Measurements from ENCODE around the gene SLC25A47. TPM values are rescaled to one million over a fixed set of nuclear protein-coding genes. Genes with fewer than 3 reads are reported as not detected.
"Not testable (repeated sequence)": the region's sequence is repeated elsewhere in the genome, so short reads cannot be mapped to it uniquely, and the experiment has no call there.

The SLC25A47 gene, protein sequence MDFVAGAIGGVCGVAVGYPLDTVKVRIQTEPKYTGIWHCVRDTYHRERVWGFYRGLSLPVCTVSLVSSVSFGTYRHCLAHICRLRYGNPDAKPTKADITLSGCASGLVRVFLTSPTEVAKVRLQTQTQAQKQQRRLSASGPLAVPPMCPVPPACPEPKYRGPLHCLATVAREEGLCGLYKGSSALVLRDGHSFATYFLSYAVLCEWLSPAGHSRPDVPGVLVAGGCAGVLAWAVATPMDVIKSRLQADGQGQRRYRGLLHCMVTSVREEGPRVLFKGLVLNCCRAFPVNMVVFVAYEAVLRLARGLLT
- total RNA-seq (2014; rRNA removed; shearing (Covaris generic)), result 0.37 TPM in 1 of 2 replicates, not detected in the other
- not detected in 2 replicates for polyA plus RNA-seq (2015; cell fraction: cytosol; rRNA removed)
- polyA plus RNA-seq (2015; cell fraction: nucleus; rRNA removed), result not detected in 2 replicates

- no peak for DNase-seq (ENCODE audit: low read depth)
Measured at GRCh38 chr14:100323121-100323941, at the start of gene SLC25A47. Gene SLC25A47 (plus strand): TSS chr14:100323339. CDS start chr14:100323415, 76 bp downstream.

- no peak for DNase-seq (ENCODE audit: low read depth)
Measured at GRCh38 chr14:100274250-100274649, 48.9 kb upstream of the SLC25A47 start.

- no peak for DNase-seq (ENCODE audit: low read depth)
Measured at GRCh38 chr14:100275214-100275613, 47.9 kb upstream of the SLC25A47 start.

- peak; percentile 82 for DNase-seq (ENCODE audit: low read depth)
Measured at GRCh38 chr14:100278702-100279101, 44.4 kb upstream of the SLC25A47 start.

DNA sequence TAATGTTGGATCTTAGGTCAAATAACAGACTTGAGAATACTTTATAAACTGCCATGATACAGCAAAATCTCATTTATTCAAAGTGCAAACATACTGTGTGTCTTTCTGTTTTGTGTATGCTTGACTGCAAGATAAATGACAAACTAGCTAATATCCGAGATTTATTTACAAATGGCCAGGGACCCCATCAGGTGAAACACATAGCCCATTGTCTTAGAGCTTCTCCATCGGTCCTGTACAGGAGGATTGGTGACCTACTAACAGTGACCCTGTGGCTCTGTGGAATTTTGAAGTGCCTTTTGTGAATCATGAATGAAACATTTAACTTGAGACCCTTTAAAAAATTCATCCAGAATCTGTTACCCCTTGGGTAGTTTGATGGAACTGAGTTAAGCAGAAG lies 44.0 kb upstream of the SLC25A47 start:
- no peak for DNase-seq (ENCODE audit: low read depth)

DNA sequence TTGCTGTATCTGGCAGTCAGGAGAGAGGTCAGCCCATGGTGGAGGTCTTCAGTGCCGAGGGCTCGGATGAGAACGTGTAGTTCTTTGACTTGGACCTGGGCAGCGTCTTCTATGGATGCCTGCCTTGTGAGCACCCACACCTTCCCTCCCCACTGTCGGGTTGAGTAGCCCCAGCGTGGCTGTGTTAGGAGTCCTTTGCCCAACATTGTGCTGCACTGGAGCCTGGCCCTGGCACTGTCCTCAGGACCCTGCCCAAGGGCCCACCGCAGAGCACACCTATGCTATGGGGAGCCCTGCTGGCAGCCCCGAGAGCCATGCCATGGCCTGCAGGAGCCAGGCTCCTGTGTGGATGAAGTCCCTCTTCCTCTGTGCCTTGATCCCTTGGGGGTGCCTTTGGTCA lies 43.6 kb upstream of the SLC25A47 start:
- no peak for DNase-seq (ENCODE audit: low read depth)

- no peak for DNase-seq (ENCODE audit: low read depth)
Measured at GRCh38 chr14:100281286-100282082, 41.7 kb upstream of the SLC25A47 start.

DNA sequence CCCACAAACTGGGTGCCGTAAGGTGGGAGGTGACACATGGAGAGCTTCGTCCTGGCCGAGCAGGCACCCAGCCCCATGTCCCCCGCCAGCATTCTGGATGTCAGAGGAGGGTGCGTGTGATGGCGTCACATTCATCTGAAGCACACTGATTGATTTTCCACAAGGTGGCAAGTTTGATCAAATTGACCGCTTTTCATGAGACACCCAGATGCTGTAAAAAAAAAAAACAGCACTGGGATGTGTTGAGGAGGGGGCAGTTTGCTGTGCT lies 41.1 kb upstream of the SLC25A47 start:
- DNase-seq (ENCODE audit: low read depth), result no peak

DNA sequence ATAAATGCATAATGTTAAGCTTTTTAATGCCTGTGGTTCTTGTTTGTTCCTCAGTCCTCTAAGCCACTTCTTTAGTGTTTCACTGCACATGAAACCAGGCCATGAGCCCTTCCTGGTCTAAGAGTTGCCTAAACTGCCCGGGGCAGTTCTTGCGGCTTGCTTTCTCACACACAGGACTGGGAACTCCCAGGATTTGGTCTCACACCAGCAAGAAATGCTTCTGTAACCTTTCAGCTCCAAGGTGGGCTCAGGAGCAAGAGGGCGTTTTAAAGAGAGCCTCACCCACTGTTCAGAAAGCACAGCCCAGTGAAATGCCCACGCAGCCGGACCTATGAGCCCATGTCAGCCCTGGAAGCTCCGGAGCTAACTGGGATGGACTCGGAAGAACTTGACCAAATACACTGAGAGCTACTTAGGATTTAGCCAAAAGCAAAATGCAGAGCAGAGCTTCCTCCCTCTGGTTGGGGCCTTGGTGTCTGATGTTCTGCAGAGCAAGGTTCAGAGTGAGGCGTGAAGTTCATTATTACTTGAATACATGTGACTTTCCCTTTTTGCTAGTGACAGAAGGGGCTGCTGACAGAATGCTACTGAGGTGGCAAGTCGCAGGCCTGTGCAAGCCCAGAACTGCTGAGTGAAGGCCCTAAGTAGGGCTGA lies 40.2 kb upstream of the SLC25A47 start:
- no peak for DNase-seq (ENCODE audit: low read depth)

DNA sequence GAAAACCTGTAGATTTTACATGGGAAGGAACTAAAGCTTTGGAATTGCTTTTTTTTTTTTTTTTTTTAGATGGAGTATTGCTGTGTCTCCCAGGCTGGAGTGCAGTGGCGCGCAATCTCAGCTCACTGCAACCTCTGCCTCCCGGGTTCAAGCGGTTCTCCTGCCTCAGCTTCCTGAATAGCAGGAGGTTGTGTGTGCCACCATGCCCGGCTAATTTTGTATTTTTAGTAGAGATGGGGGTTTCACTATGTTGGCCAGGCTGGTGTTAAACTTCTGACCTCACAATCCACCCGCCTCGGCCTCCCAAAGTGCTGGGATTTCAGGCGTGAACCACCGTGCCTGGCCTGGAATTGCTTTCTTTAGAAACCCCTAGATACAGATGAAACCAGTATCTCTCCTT lies 39.7 kb upstream of the SLC25A47 start:
- not testable (repeated sequence) for DNase-seq (ENCODE audit: low read depth)

GRCh38 chr14:100283984-100284881 lies 38.9 kb upstream of the SLC25A47 start:
- no peak for DNase-seq (ENCODE audit: low read depth)

GRCh38 chr14:100285021-100285912 lies 37.9 kb upstream of the SLC25A47 start:
- peak; percentile 52 for DNase-seq (ENCODE audit: low read depth)

DNA sequence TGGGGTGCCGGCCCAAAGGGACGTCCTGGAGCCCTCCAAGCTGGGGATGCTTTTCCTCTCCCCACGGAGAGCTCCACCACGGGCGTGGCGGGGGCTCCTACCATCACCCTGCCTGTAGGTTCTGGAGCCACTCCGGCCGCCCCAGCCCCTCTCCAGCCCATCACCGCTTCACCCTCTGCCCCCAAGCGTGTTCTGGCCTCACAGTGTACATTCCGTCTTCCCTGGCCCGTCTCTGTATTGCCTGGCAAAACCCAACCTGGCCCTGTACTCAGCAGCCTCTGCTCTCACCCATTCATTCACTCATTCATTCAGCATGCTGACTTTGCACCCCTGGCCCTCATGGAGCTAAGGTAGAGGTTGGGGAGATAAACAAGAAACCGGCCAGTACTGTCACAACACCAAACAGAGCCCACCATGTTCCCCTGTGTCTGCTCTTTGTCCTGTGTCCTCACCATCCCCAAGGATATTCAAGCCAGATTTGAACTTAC lies 37.2 kb upstream of the SLC25A47 start:
- no peak for DNase-seq (ENCODE audit: low read depth)

DNA sequence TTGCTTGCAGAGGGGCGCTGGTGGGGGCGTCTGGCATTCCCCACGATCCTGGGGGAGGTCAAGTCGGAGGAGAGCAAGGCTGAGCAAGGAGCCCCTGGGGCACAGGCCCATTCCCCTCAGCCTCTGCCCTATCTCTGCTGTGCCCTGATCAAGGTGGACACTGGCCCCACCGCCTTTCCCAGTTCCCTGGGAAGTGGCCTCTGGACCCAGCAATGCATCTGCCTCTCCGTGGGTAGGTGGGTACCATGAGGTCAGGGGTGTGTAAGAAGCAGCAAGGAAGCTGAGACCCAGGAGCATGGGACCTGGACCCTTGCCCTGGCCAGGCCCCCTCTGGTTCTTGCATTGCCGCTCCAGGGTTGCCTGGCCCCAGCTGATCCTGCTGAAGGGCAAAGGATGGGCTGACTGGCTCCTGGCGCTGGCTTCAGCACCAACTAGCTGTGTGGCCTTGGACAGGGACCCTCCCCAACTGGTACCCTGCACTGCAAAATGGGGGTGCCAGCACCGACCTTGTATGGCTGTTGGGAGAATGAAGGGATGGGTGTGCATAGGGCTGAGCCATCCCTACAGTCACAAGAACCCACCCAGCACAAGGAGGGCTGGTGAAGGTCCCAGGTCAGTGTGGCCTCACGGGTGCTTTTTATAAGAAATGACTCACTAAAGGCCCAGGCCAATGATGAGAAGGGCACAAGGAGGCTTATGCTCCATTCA lies 36.5 kb upstream of the SLC25A47 start:
- DNase-seq (ENCODE audit: low read depth), result no peak

GRCh38 chr14:100287202-100287997 lies 35.7 kb upstream of the SLC25A47 start:
- DNase-seq (ENCODE audit: low read depth), result no peak

GRCh38 chr14:100287998-100288295 lies 35.2 kb upstream of the SLC25A47 start:
- not testable (repeated sequence) for DNase-seq (ENCODE audit: low read depth)

DNA sequence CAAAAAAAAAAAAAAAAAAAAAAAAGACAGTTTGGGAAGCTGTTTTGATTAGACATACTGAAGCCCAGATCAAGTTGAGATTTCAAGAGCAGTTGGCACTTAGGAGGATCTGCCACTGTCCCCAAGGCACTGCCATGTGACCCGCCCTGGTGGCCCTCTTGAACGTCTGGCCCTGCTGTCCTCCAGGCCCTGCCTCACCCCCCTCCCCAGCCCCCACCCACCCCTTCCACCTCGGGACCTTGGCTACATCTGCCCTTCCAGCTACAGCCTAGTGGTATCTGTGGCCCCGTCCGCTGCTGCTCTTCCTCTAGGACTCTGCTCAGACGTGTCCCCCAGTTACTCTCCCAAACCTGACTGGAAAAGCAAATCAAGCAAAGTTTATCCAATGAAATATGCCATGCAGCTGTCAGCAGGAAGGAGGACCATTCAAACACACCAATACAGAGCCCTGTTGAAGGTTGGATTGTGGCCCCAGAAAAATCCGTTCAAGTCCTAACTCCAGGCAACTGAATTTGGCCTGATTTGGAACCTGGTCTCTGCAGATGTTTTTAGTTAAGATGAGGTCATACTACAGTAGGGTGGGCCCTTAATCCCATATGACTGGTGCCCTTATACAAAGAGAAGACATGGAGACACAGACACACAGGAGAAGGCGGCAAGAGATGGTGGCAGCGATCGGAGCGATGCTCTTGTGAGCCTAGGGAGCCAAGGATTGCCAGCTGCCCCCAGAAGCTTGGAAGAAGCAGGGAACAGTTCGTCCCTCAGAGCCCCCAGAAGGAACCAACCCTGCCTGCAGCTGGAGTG lies 34.6 kb upstream of the SLC25A47 start:
- DNase-seq (ENCODE audit: low read depth), result no peak

Measured in HT1080 (cell line).